ENCODE results near the gene SHISA9.

GRCh38 chr16:13077816-13078215 lies 176.4 kb downstream of the SHISA9 start:
- TF ChIP-seq EZH2 (IDR thresholded peaks at IDR 0.05; ENCODE audit: borderline replicate concordance), result no peak
- no peak for TF ChIP-seq CTCF (IDR thresholded peaks at IDR 0.05; ENCODE audit: poor library complexity)

Data from hepatocyte (in vitro differentiated cells).